Keratinocyte (primary cell): Measurements from ENCODE around the gene ZNF362. TPM values are rescaled to one million over a fixed set of nuclear protein-coding genes. Genes with fewer than 3 reads are reported as not detected.

Experiments used
- DNase-seq: peaks from one replicate; pipeline ENCODE4 v3.0.0-alpha.2; 2011; ENCODE audit warnings: low read depth, missing footprints, low spot score
- FAIRE-seq: peaks from 2 replicates; lab custom pipeline; 2011; peaks lifted over from hg19 to GRCh38; lab: Jason Lieb, UNC
- H2AFZ ChIP-seq: 2 replicates; pipeline ENCODE4 v1.6.0; 2012; ENCODE audit warnings: low read length, control low read depth, inconsistent platforms; ENCODE audit not compliant: control insufficient read depth
- H3K27ac ChIP-seq: 2 replicates; pipeline ENCODE4 v1.5.1; 2011; ENCODE audit warnings: low read length; ENCODE audit not compliant: control insufficient read depth, insufficient read depth
- H3K27me3 ChIP-seq: 3 replicates; pipeline ENCODE4 v1.6.0; 2011; ENCODE audit warnings: low read length; ENCODE audit not compliant: control insufficient read depth, insufficient read depth; ENCODE audit errors: extremely low read depth
- H3K36me3 ChIP-seq, 2 experiments: 2 replicates in 1 of 2; 3 replicates in 1 of 2; pipeline ENCODE4 v1.5.1; 2011; ENCODE audit warnings: low read length in 2 of 2, mild to moderate bottlenecking in 1 of 2; ENCODE audit not compliant: control insufficient read depth in 2 of 2, insufficient read depth in 2 of 2; ENCODE audit errors: extremely low read depth in 1 of 2
- H3K4me1 ChIP-seq: 3 replicates; pipeline ENCODE4 v1.5.1; 2011; ENCODE audit warnings: low read length; ENCODE audit not compliant: control insufficient read depth, insufficient read depth; ENCODE audit errors: extremely low read depth
- H3K4me2 ChIP-seq: 3 replicates; pipeline ENCODE4 v1.6.0; 2011; ENCODE audit warnings: low read depth, low read length; ENCODE audit not compliant: control insufficient read depth, insufficient read depth; ENCODE audit errors: extremely low read depth
- H3K4me3 ChIP-seq, 3 experiments: fragments of 200-600 bp in 1 of 3; sonication (generic) in 1 of 3; 2 replicates in 2 of 3; 3 replicates in 1 of 3; pipeline ENCODE4 v1.5.1; 2011 to 2016; ENCODE audit warnings: low read length in 3 of 3, mild to moderate bottlenecking in 3 of 3, control low read depth in 2 of 3, inconsistent platforms in 1 of 3, low read depth in 1 of 3, mixed read lengths in 1 of 3, mixed run types in 1 of 3, moderate library complexity in 1 of 3; ENCODE audit not compliant: control insufficient read depth in 2 of 3, insufficient read depth in 2 of 3; ENCODE audit errors: extremely low read depth in 1 of 3
- H3K79me2 ChIP-seq: 2 replicates; pipeline ENCODE4 v1.6.0; 2012; ENCODE audit warnings: low read length; ENCODE audit not compliant: control insufficient read depth, insufficient read depth
- H3K9ac ChIP-seq: 3 replicates; pipeline ENCODE4 v1.6.0; 2011; ENCODE audit warnings: low read length; ENCODE audit not compliant: control insufficient read depth, insufficient read depth; ENCODE audit errors: extremely low read depth
- H3K9me1 ChIP-seq: 3 replicates; pipeline ENCODE4 v1.6.0; 2011; ENCODE audit warnings: low read length; ENCODE audit not compliant: control insufficient read depth, insufficient read depth; ENCODE audit errors: extremely low read depth
- H3K9me3 ChIP-seq: 2 replicates; pipeline ENCODE4 v1.5.1; 2012; ENCODE audit warnings: low read depth, low read length; ENCODE audit not compliant: control insufficient read depth
- H4K20me1 ChIP-seq: 3 replicates; pipeline ENCODE4 v1.6.0; 2011; ENCODE audit warnings: low read length; ENCODE audit not compliant: control insufficient read depth, insufficient read depth; ENCODE audit errors: extremely low read depth
- CTCF ChIP-seq, 3 experiments: IDR thresholded peaks in 1 of 3; conservative IDR thresholded peaks in 1 of 3; optimal IDR thresholded peaks in 1 of 3; 2 replicates in 2 of 3; 3 replicates in 1 of 3; pipeline versions ENCODE3 to v1.5.1; 2011; ENCODE audit warnings: low read length in 3 of 3, mild to moderate bottlenecking in 3 of 3, moderate library complexity in 2 of 3, control low read depth in 1 of 3, inconsistent platforms in 1 of 3; ENCODE audit not compliant: insufficient read depth in 2 of 3; ENCODE audit errors: extremely low read depth in 1 of 3
- EZH2 ChIP-seq: IDR thresholded peaks from one replicate; pipeline ENCODE4 v1.6.1; 2012; ENCODE audit warnings: inconsistent platforms, mild to moderate bottlenecking, low read length, moderate library complexity
- dilution Hi-C: fragments of 300-500 bp; cut with MboI; formaldehyde crosslinking; loops from one replicate; pipeline ENCODE4 v1.7.0; 2020; ENCODE audit warnings: low sequenced_read_pairs; ENCODE audit not compliant: extremely low pct_ligation_motif_present
- polyA plus RNA-seq, 5 experiments: library from polyadenylated mRNA; depleted of rRNA in 3 of 5; stranded (reverse) in 3 of 5; stranded (forward) in 1 of 5; unstranded in 1 of 5; fragments of >200 nt; gene quantifications; 1 replicate in 1 of 5; 2 replicates in 3 of 5; 3 replicates in 1 of 5; pipeline versions ENCODE4 v1.2.1 to v1.2.3, GENCODE V29; 2011 to 2012; ENCODE audit warnings: missing spikeins in 2 of 5, low read depth in 1 of 5, low replicate concordance in 1 of 5

The ZNF362 gene
- polyA plus RNA-seq, 1 donor (not counting 4 experiments of a cell fraction or from before 2014, with no cell fraction given) = 2.2 TPM

GRCh38 chr1:33286451-33287185, 30.3 kb downstream of the ZNF362 start:
- DNase-seq (no peak), FAIRE-seq (no peak)
- H3K36me3 ChIP-seq = no peaks in the 10 kb centered on the region
- H3K27me3 ChIP-seq = no peaks in the 10 kb centered on the region
- no peak for TF ChIP-seq CTCF (optimal IDR thresholded peaks at IDR 0.05 in 1 of 3, IDR thresholded peaks at IDR 0.05 in 1 of 3, conservative IDR thresholded peaks at IDR 0.05 in 1 of 3; ENCODE audit: extremely low read depth in 1 of 3, insufficient read depth in 2 of 3, low read length in 3 of 3)
- TF ChIP-seq EZH2 = no peak
- H3K27ac ChIP-seq = no peak overlapping the region
- H3K4me1 ChIP-seq = no peaks in the 10 kb centered on the region
- no peaks in the 10 kb centered on the region for H3K9me3 ChIP-seq
- no peak overlapping the region for H3K4me3 ChIP-seq
- H3K79me2 ChIP-seq = no peaks in the 10 kb centered on the region
- no peak overlapping the region for H2AFZ ChIP-seq
- dilution Hi-C loops = no loop called here
- no peaks in the 10 kb centered on the region for H4K20me1 ChIP-seq
- H3K9ac ChIP-seq = no peak overlapping the region
- H3K4me2 ChIP-seq = no peak overlapping the region
- H3K9me1 ChIP-seq = no peaks in the 10 kb centered on the region

- dilution Hi-C loops = no loop called here
- DNase-seq (no peak), FAIRE-seq (peak; percentile 5)
- Histone ChIP-seq H3K4me1 (no peaks in the 10 kb centered on the region), H3K36me3 (no peaks in the 10 kb centered on the region), H2AFZ (no peak overlapping the region), H3K4me3 (no peak overlapping the region), H3K27ac (no peak overlapping the region), H3K79me2 (no peaks in the 10 kb centered on the region), H4K20me1 (no peaks in the 10 kb centered on the region), H3K9ac (no peak overlapping the region), H3K4me2 (no peak overlapping the region), H3K9me3 (no peaks in the 10 kb centered on the region), H3K27me3 (no peaks in the 10 kb centered on the region), H3K9me1 (no peaks in the 10 kb centered on the region)
- TF ChIP-seq CTCF (optimal IDR thresholded peaks at IDR 0.05 in 1 of 3, IDR thresholded peaks at IDR 0.05 in 1 of 3, conservative IDR thresholded peaks at IDR 0.05 in 1 of 3; ENCODE audit: extremely low read depth in 1 of 3, insufficient read depth in 2 of 3, low read length in 3 of 3) (no peak), EZH2 (no peak)
These were observed 31.0 kb downstream of the ZNF362 start for GRCh38 chr1:33287317-33287716.
